K562 (cell line): Measurements from ENCODE around the gene SECISBP2. TPM values are rescaled to one million over a fixed set of nuclear protein-coding genes. Genes with fewer than 3 reads are reported as not detected.

ENCODE experiments used
- ATAC-seq: fragments of 200-7000 bp; cut with Tn5 transposase; 3 replicates; pipeline ENCODE4 v1.9.1; 2020; ENCODE audit warnings: moderate library complexity
- BruUV-seq: library from RNA; stranded (reverse); fragments of 400-500 nt; replicated peaks from 2 replicates; lab custom pipeline; 2021; lab: Mats Ljungman, UMichigan
- CTCF ChIA-PET: fragments of 300-600 bp; formaldehyde crosslinking; extraction: SDS; loops from one replicate; lab custom pipeline; 2021; ENCODE audit warnings: low intra/inter-chr PET ratio; lab: Yijun Ruan, JAX
- POLR2A ChIA-PET: fragments of 300-600, 350-650 bp; sonication (Branson Sonifier 250); formaldehyde crosslinking; extraction: SDS; loops from one replicate; lab custom pipeline; 2021; ENCODE audit warnings: antibody characterized with exemption, inconsistent platforms; lab: Yijun Ruan, JAX
- DNase-seq, 4 experiments: peaks; one replicate each; pipeline versions ENCODE4 v3.0.0 to v3.0.0-alpha.2; 2011 to 2018; ENCODE audit warnings: low spot score in 3 of 4, mixed read lengths in 3 of 4; ENCODE audit errors: extremely low read depth in 1 of 4
- FAIRE-seq: peaks from 2 replicates; lab custom pipeline; 2011; peaks lifted over from hg19 to GRCh38; lab: Jason Lieb, UNC
- H2AFZ ChIP-seq: 2 replicates; pipeline ENCODE4 v1.6.0; 2011; ENCODE audit warnings: low read depth, low read length, control low read depth, inconsistent platforms
- H3K27ac ChIP-seq: fragments of 200-600 bp; 3 replicates; pipeline ENCODE4 v1.8.0; 2011; ENCODE audit warnings: low read depth, mild to moderate bottlenecking, control low read depth, inconsistent platforms, low read length, moderate library complexity, mixed read lengths; ENCODE audit errors: extremely low read depth
- H3K27me3 ChIP-seq, 2 experiments: fragments of 300-600 bp in 1 of 2; 2 replicates in 1 of 2; 3 replicates in 1 of 2; pipeline versions ENCODE4 v1.6.0 to v1.8.0; 2011; ENCODE audit warnings: inconsistent platforms in 2 of 2, low read length in 2 of 2, mild to moderate bottlenecking in 1 of 2, mixed read lengths in 1 of 2, moderate library complexity in 1 of 2; ENCODE audit not compliant: control insufficient read depth in 2 of 2, insufficient read depth in 2 of 2
- H3K36me3 ChIP-seq: fragments of 300-600 bp; 3 replicates; pipeline ENCODE4 v1.8.0; 2011; ENCODE audit warnings: mild to moderate bottlenecking, low read length, inconsistent platforms; ENCODE audit not compliant: control insufficient read depth, insufficient read depth
- H3K4me1 ChIP-seq, 2 experiments: fragments of 200-600 bp in 1 of 2; replicated peaks in 1 of 2; 2 replicates in 1 of 2; 3 replicates in 1 of 2; pipeline versions ENCODE4 v1.5.1 to v1.8.0; 2011; ENCODE audit warnings: inconsistent platforms in 2 of 2, low read length in 2 of 2, mild to moderate bottlenecking in 1 of 2, mixed read lengths in 1 of 2, moderate library complexity in 1 of 2; ENCODE audit not compliant: control insufficient read depth in 2 of 2, insufficient read depth in 2 of 2
- H3K4me2 ChIP-seq: 2 replicates; pipeline ENCODE4 v1.6.1; 2011; ENCODE audit warnings: low read length, control low read depth, inconsistent platforms, mixed read lengths; ENCODE audit not compliant: insufficient read depth
- H3K4me3 ChIP-seq: fragments of 200-600 bp; sonication (generic), shearing (Covaris generic); 2 replicates; pipeline ENCODE4 v1.5.1; 2016; ENCODE audit warnings: control low read depth, inconsistent platforms
- H3K79me2 ChIP-seq: fragments of 200-600 bp; 3 replicates; pipeline ENCODE4 v1.8.0; 2011; ENCODE audit warnings: low read length, inconsistent platforms; ENCODE audit not compliant: control insufficient read depth, insufficient read depth
- H3K9ac ChIP-seq, 2 experiments: 2 replicates each; pipeline versions ENCODE4 v1.6.0 to v1.6.1; 2011; ENCODE audit warnings: low read depth in 2 of 2, low read length in 2 of 2, control low read depth in 1 of 2, inconsistent platforms in 1 of 2, mild to moderate bottlenecking in 1 of 2, mixed read lengths in 1 of 2; ENCODE audit not compliant: insufficient read depth in 1 of 2
- H3K9me1 ChIP-seq: one replicate; pipeline ENCODE4 v1.6.0; 2011; ENCODE audit warnings: inconsistent platforms, mild to moderate bottlenecking, low read length, moderate library complexity; ENCODE audit not compliant: control insufficient read depth, insufficient read depth
- H3K9me3 ChIP-seq: replicated peaks from 2 replicates; pipeline ENCODE4 v1.5.1; 2011; ENCODE audit warnings: low read depth, low read length, inconsistent platforms; ENCODE audit not compliant: control insufficient read depth, insufficient read depth
- H4K20me1 ChIP-seq: replicated peaks from 2 replicates; pipeline ENCODE4 v1.6.1; 2011; ENCODE audit warnings: low read length, inconsistent platforms, mixed read lengths; ENCODE audit not compliant: control insufficient read depth, insufficient read depth
- HNRNPL ChIP-seq: fragments of 200-400 bp; formaldehyde crosslinking; IDR thresholded peaks from 2 replicates; pipeline ENCODE4 v1.6.1; 2017; ENCODE audit warnings: low read depth, mild to moderate bottlenecking, low read length
- HNRNPLL ChIP-seq: fragments of 200-400 bp; formaldehyde crosslinking; IDR thresholded peaks from 2 replicates; pipeline ENCODE4 v1.6.1; 2017; ENCODE audit warnings: low read length, low read depth, mild to moderate bottlenecking; ENCODE audit not compliant: poor library complexity, severe bottlenecking
- MCM7 ChIP-seq, 2 experiments: fragments of 450-650 bp; IDR thresholded peaks; 2 replicates each; pipeline ENCODE4 v1.6.1; 2016 to 2018
- RBM25 ChIP-seq: fragments of 200-400 bp; formaldehyde crosslinking; IDR thresholded peaks from 2 replicates; pipeline ENCODE4 v1.6.1; 2018; ENCODE audit warnings: low read length, low read depth, moderate library complexity; ENCODE audit not compliant: severe bottlenecking
- SRSF1 ChIP-seq: fragments of 200-400 bp; formaldehyde crosslinking; IDR thresholded peaks from 2 replicates; pipeline ENCODE4 v1.6.1; 2017; ENCODE audit warnings: mild to moderate bottlenecking, low read depth, low read length, moderate library complexity
- TEAD2 ChIP-seq: fragments of 450-650 bp; IDR thresholded peaks from 2 replicates; pipeline ENCODE4 v1.6.1; 2016; ENCODE audit warnings: missing genetic modification characterization, control low read depth, missing compliant biosample characterization
- TOE1 ChIP-seq, 2 experiments: fragments of 450-650 bp in 1 of 2; sonication (generic) in 1 of 2; formaldehyde crosslinking in 1 of 2; IDR thresholded peaks; 2 replicates each; pipeline versions ENCODE4 v1.7.1 to v1.8.0; 2016 to 2022; ENCODE audit warnings: borderline replicate concordance in 2 of 2, mild to moderate bottlenecking in 2 of 2, antibody characterized with exemption in 1 of 2, inconsistent platforms in 1 of 2, low read depth in 1 of 2, missing genetic modification reagents in 1 of 2, moderate library complexity in 1 of 2
- ZNF146 ChIP-seq: IDR thresholded peaks from one replicate; pipeline ENCODE4 v1.6.1; 2018; ENCODE audit warnings: missing compliant biosample characterization; ENCODE audit not compliant: unreplicated experiment
- WGBS: fragments of 100-300 bp; shearing (Covaris generic); methylation state at CpG from one replicate; pipeline ENCODE4 v1.1.6; 2016; ENCODE audit warnings: low coverage, mixed read lengths; ENCODE audit not compliant: insufficient coverage; ENCODE audit errors: missing lambda C conversion rate; 5-methylcytosine and 5-hydroxymethylcytosine counted together
- in situ Hi-C: fragments of 300-500 bp; cut with MboI; formaldehyde crosslinking; loops from 4 replicates; pipeline ENCODE4 v1.15.0; 2018; ENCODE audit warnings: inconsistent platforms, mixed read lengths
- intact Hi-C: fragments of 100-400 bp; cut with micrococcal nuclease; formaldehyde crosslinking; loops from 2 replicates; pipeline ENCODE4 v1.14.2; 2022
- polyA plus RNA-seq, 8 experiments: library from polyadenylated mRNA; depleted of rRNA in 4 of 8; stranded (reverse) in 5 of 8; unstranded in 3 of 8; fragments of >200 nt; fragmentation: Nextera tagmentation in 2 of 8; fragmentation: Illumina TruSeq in 1 of 8; extraction: Ambion mirVana in 2 of 8; extraction: Trizol in 1 of 8; gene quantifications; 2 replicates each; pipeline versions ENCODE4 v1.2.1 to v1.2.3, GENCODE V29; 2011 to 2014; ENCODE audit warnings: inconsistent platforms in 1 of 8, missing spikeins in 1 of 8
- total RNA-seq, 7 experiments: library from RNA; depleted of rRNA in 6 of 7; stranded (reverse); fragments of >200 nt in 6 of 7; fragmentation: Illumina TruSeq in 2 of 7; extraction: Trizol in 2 of 7; gene quantifications; 2 replicates each; pipeline versions ENCODE4 v1.2.1 to v1.2.3, GENCODE V29; 2011 to 2021; ENCODE audit warnings: low replicate concordance in 1 of 7
- TF ChIP-seq, protein P1 (sequence below): IDR thresholded peaks from 3 replicates; pipeline ENCODE4 v1.6.1; 2011; ENCODE audit warnings: borderline replicate concordance, mild to moderate bottlenecking, moderate library complexity; ENCODE audit not compliant: insufficient read length; ENCODE audit errors: extremely low read depth
- TF ChIP-seq, protein P2 (sequence below): sonication (generic); formaldehyde crosslinking; IDR thresholded peaks from 2 replicates; pipeline ENCODE4 v1.8.1; 2022; ENCODE audit warnings: missing genetic modification reagents
- TF ChIP-seq, protein P3 (sequence below): fragments of 200-400 bp; formaldehyde crosslinking; IDR thresholded peaks from 2 replicates; pipeline ENCODE4 v1.6.1; 2017; ENCODE audit warnings: mild to moderate bottlenecking, low read depth, low read length, moderate library complexity
- TF ChIP-seq, protein P4 (sequence below), 2 experiments: IDR thresholded peaks; 2 replicates each; pipeline ENCODE4 v1.6.1; 2012; ENCODE audit warnings: improper control_type of control experiment in 2 of 2, low read depth in 2 of 2, low read length in 2 of 2, borderline replicate concordance in 1 of 2

The SECISBP2 gene
- total and polyA plus RNA-seq, 9 of the 15 experiments (the other 6 are each of a cell fraction or from before 2014, with no cell fraction given): 3.2 to 41.6 (median 26.1) TPM

DNA sequence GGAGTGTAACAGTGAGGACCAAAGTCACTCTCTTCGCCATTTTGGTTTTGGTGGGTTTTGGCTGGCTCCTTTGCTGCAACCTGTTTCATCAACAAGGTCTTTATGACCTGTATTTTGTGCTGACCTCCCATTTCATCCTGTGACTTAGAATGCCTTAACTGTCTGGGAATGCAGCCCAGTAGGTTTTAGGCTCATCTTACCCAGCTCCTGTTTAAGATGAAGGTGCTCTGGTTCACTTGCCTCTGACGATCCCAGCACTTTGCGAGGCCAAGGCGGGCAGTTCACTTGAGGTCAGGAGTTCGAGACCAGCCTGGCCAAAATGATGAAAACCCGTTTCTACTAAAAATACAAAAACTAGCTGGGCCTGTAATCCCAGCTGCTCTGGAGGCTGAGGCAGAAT lies 9.1 kb upstream of the SECISBP2 start:
- Histone ChIP-seq H3K4me2 (0 out of 2 replicates have a peak overlapping the region, but pooled peaks have one; percentile 0), H3K79me2 (peaks cover 43% of the 10 kb centered on the region), H2AFZ (no peak overlapping the region), H3K4me3 (no peak overlapping the region), H3K27me3 (no peaks in the 10 kb centered on the region), H3K9ac (no peak overlapping the region), H3K9me1 (no peaks in the 10 kb centered on the region), H3K36me3 (peaks cover 20% of the 10 kb centered on the region), H3K27ac (peak overlapping the region; percentile 99; the same call in 2 of the 3 replicates), H3K4me1 (peaks cover 3 to 8% of the 10 kb centered on the region in 2 experiments; a peak in 3 of 5 replicates), H4K20me1 (peaks cover 21% of the 10 kb centered on the region), H3K9me3 (peaks cover 1% of the 10 kb centered on the region)
- no peak for DNase-seq
- BruUV-seq: no TSS peak
- in situ Hi-C loops: no loop called here
- FAIRE-seq: no peak
- intact Hi-C loops: no loop called here
- 100% methylated on average over 1 of the region's 6 CpGs for WGBS
- no peak for ATAC-seq
- CTCF ChIA-PET: no interaction called here
- POLR2A ChIA-PET: no interaction called here
- no peak for TF ChIP-seq MCM7 (IDR thresholded peaks at IDR 0.05)
- TF ChIP-seq, protein P1, sequence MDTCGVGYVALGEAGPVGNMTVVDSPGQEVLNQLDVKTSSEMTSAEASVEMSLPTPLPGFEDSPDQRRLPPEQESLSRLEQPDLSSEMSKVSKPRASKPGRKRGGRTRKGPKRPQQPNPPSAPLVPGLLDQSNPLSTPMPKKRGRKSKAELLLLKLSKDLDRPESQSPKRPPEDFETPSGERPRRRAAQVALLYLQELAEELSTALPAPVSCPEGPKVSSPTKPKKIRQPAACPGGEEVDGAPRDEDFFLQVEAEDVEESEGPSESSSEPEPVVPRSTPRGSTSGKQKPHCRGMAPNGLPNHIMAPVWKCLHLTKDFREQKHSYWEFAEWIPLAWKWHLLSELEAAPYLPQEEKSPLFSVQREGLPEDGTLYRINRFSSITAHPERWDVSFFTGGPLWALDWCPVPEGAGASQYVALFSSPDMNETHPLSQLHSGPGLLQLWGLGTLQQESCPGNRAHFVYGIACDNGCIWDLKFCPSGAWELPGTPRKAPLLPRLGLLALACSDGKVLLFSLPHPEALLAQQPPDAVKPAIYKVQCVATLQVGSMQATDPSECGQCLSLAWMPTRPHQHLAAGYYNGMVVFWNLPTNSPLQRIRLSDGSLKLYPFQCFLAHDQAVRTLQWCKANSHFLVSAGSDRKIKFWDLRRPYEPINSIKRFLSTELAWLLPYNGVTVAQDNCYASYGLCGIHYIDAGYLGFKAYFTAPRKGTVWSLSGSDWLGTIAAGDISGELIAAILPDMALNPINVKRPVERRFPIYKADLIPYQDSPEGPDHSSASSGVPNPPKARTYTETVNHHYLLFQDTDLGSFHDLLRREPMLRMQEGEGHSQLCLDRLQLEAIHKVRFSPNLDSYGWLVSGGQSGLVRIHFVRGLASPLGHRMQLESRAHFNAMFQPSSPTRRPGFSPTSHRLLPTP: no peak
- no peak for TF ChIP-seq SRSF1
- TF ChIP-seq HNRNPLL: no peak
- TF ChIP-seq ZNF146: no peak
- no peak for TF ChIP-seq HNRNPL
- no peak for TF ChIP-seq RBM25
- TF ChIP-seq TEAD2 (tag): 0 out of 2 replicates have a peak, but pooled peaks have one; percentile 13
- TF ChIP-seq, protein P2, sequence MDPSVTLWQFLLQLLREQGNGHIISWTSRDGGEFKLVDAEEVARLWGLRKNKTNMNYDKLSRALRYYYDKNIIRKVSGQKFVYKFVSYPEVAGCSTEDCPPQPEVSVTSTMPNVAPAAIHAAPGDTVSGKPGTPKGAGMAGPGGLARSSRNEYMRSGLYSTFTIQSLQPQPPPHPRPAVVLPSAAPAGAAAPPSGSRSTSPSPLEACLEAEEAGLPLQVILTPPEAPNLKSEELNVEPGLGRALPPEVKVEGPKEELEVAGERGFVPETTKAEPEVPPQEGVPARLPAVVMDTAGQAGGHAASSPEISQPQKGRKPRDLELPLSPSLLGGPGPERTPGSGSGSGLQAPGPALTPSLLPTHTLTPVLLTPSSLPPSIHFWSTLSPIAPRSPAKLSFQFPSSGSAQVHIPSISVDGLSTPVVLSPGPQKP: no peak
- TF ChIP-seq, protein P3, sequence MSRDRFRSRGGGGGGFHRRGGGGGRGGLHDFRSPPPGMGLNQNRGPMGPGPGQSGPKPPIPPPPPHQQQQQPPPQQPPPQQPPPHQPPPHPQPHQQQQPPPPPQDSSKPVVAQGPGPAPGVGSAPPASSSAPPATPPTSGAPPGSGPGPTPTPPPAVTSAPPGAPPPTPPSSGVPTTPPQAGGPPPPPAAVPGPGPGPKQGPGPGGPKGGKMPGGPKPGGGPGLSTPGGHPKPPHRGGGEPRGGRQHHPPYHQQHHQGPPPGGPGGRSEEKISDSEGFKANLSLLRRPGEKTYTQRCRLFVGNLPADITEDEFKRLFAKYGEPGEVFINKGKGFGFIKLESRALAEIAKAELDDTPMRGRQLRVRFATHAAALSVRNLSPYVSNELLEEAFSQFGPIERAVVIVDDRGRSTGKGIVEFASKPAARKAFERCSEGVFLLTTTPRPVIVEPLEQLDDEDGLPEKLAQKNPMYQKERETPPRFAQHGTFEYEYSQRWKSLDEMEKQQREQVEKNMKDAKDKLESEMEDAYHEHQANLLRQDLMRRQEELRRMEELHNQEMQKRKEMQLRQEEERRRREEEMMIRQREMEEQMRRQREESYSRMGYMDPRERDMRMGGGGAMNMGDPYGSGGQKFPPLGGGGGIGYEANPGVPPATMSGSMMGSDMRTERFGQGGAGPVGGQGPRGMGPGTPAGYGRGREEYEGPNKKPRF: no peak
- TF ChIP-seq, protein P4, sequence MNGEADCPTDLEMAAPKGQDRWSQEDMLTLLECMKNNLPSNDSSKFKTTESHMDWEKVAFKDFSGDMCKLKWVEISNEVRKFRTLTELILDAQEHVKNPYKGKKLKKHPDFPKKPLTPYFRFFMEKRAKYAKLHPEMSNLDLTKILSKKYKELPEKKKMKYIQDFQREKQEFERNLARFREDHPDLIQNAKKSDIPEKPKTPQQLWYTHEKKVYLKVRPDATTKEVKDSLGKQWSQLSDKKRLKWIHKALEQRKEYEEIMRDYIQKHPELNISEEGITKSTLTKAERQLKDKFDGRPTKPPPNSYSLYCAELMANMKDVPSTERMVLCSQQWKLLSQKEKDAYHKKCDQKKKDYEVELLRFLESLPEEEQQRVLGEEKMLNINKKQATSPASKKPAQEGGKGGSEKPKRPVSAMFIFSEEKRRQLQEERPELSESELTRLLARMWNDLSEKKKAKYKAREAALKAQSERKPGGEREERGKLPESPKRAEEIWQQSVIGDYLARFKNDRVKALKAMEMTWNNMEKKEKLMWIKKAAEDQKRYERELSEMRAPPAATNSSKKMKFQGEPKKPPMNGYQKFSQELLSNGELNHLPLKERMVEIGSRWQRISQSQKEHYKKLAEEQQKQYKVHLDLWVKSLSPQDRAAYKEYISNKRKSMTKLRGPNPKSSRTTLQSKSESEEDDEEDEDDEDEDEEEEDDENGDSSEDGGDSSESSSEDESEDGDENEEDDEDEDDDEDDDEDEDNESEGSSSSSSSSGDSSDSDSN (IDR thresholded peaks at IDR 0.05; ENCODE audit: borderline replicate concordance in 1 of 2, low read depth in 2 of 2, low read length in 2 of 2): no peak
- TF ChIP-seq TOE1 (IDR thresholded peaks at IDR 0.05; ENCODE audit: borderline replicate concordance): no peak
- TF ChIP-seq TOE1 (CRISPR knock-in tag; IDR thresholded peaks at IDR 0.05; ENCODE audit: borderline replicate concordance, low read depth): no peak
